ENCODE measurements around the gene ABHD8.

DNA sequence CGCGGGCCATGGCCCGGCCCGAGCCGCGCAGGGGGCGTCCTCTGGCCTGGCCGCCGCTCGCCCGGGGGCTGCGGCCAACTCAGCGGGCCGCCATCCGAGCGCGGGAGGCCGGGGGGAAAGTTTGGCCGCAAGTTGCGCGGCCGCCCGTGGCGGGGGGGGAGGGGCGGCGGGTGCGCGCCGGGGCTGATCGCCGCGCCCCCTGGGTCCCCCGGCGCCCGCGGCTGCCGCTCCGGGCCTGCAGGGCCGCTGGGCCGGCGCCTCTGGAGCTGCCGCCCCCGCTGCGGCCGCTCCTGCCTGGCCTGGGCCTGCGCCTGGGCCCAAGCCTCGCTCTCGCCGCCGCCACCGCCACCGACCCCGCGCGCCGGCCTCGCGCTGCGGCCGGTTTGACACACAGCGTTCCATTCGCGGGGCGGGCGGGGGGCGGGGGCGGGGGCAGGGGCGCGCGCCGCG is 57.7 kb downstream of the ABHD8 start, which contains the start of gene NR2F6:
- TF ChIP-seq POLR2AphosphoS5 (IDR thresholded peaks at IDR 0.05; ENCODE audit: borderline replicate concordance, low read depth, low read length) (no peak), EZH2 (IDR thresholded peaks at IDR 0.05) (no peak)

Measured in SK-N-MC (cell line).